Measurements from ENCODE around the gene CAPN2. TPM values are rescaled to one million over a fixed set of nuclear protein-coding genes. Genes with fewer than 3 reads are reported as not detected.

CAPN2 gene
- total RNA-seq, 4 donors from 2014 or later: 193 to 505 (median 387) TPM

GRCh38 chr1:223678841-223679240, 33.5 kb upstream of the CAPN2 start:
- in situ Hi-C loops (cut with MboI; ENCODE audit: low pct_ligation_motif_present in 1 of 4, low pct_unique_long_range_greater_than_20kb in 1 of 4, low sequenced_read_pairs in 3 of 4): no loop called here
- 72 to 80% methylated on average over 6 of the region's 6 CpGs for WGBS, 2 donors (ENCODE audit: low coverage in 1 of 2)
- Histone ChIP-seq H3K27me3 (no peaks in the 10 kb centered on the region), H3K4me1 (no peaks in the 10 kb centered on the region), H3K4me3 (no peak overlapping the region), H3K27ac (no peak overlapping the region), H3K36me3 (no peaks in the 10 kb centered on the region), H3K9me3 (peaks cover 4 to 6% of the 10 kb centered on the region in 2 donors)
- TF ChIP-seq EP300 (IDR thresholded peaks at IDR 0.05; ENCODE audit: low read depth) (no peak), POLR2AphosphoS5 (IDR thresholded peaks at IDR 0.05) (no peak), POLR2A (IDR thresholded peaks at IDR 0.05) (no peak)
- TF ChIP-seq, protein P1, sequence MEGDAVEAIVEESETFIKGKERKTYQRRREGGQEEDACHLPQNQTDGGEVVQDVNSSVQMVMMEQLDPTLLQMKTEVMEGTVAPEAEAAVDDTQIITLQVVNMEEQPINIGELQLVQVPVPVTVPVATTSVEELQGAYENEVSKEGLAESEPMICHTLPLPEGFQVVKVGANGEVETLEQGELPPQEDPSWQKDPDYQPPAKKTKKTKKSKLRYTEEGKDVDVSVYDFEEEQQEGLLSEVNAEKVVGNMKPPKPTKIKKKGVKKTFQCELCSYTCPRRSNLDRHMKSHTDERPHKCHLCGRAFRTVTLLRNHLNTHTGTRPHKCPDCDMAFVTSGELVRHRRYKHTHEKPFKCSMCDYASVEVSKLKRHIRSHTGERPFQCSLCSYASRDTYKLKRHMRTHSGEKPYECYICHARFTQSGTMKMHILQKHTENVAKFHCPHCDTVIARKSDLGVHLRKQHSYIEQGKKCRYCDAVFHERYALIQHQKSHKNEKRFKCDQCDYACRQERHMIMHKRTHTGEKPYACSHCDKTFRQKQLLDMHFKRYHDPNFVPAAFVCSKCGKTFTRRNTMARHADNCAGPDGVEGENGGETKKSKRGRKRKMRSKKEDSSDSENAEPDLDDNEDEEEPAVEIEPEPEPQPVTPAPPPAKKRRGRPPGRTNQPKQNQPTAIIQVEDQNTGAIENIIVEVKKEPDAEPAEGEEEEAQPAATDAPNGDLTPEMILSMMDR (IDR thresholded peaks at IDR 0.05): no peak
- intact Hi-C loops (cut with DNase I; ENCODE audit: low total_unique reads): no loop called here
- DNase-seq: no peak

- in situ Hi-C loops (cut with MboI; ENCODE audit: low pct_ligation_motif_present in 1 of 4, low pct_unique_long_range_greater_than_20kb in 1 of 4, low sequenced_read_pairs in 3 of 4) (loop anchor here in 1 of 4 donors (10.0 kb wide), 1 partner anchor 545 kb away; no protein-coding TSS in a partner anchor), intact Hi-C loops (cut with DNase I; ENCODE audit: low total_unique reads) (loop anchor here (10.0 kb wide), 1 partner anchor 535 kb away; the partner anchor contains the start of gene TLR5)
- Histone ChIP-seq H3K27ac (no peak overlapping the region), H3K27me3 (no peaks in the 10 kb centered on the region), H3K4me1 (no peaks in the 10 kb centered on the region), H3K36me3 (no peaks in the 10 kb centered on the region), H3K4me3 (no peak overlapping the region), H3K9me3 (no peaks in the 10 kb centered on the region)
- TF ChIP-seq POLR2AphosphoS5 (IDR thresholded peaks at IDR 0.05): no peak
- TF ChIP-seq POLR2A (IDR thresholded peaks at IDR 0.05): no peak
- WGBS, 2 donors (ENCODE audit: low coverage in 1 of 2): 94% methylated on average over 2 of the region's 2 CpGs; no CpG with 5 or more reads in 1 of the 2 donors
- no peak for DNase-seq
Observed at GRCh38 chr1:223680188-223680587, 32.2 kb upstream of the CAPN2 start.

DNA sequence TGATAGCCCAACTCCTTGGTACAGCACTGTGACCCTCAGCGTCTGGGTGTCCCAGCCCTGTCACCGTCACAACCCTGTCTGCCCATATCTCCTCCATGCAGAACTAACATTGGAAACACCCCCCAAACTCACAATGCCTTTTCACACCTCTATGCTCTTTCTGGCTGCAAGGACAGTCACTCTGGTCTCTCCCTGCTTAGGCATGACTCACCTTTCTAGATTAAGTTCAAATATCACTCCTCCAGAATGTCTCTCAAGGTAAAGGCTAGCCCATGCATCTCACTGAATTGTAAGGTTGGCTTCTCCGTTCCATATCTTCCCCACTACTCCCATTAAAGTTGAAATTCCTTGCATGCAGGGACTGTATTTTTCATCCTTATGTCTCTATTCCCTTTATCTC, 29.8 kb upstream of the CAPN2 start:
- TF ChIP-seq POLR2A (IDR thresholded peaks at IDR 0.05) (no peak), POLR2AphosphoS5 (IDR thresholded peaks at IDR 0.05) (no peak), EP300 (IDR thresholded peaks at IDR 0.05; ENCODE audit: low read depth) (no peak)
- TF ChIP-seq, protein P1 (IDR thresholded peaks at IDR 0.05): no peak
- 88% methylated on average over 2 to 3 of the region's 3 CpGs for WGBS, 2 donors (ENCODE audit: low coverage in 1 of 2)
- in situ Hi-C loops (cut with MboI; ENCODE audit: low pct_ligation_motif_present in 1 of 4, low pct_unique_long_range_greater_than_20kb in 1 of 4, low sequenced_read_pairs in 3 of 4): loop anchor here in 1 of 4 donors (10.0 kb wide), 1 partner anchor 548 kb away; no protein-coding TSS in a partner anchor

GRCh38 chr1:223683586-223684487, 28.5 kb upstream of the CAPN2 start:
- H3K4me3 ChIP-seq: no peak overlapping the region
- H3K27me3 ChIP-seq: no peaks in the 10 kb centered on the region
- no peak overlapping the region for H3K27ac ChIP-seq
- TF ChIP-seq EP300 (IDR thresholded peaks at IDR 0.05; ENCODE audit: low read depth): no peak
- TF ChIP-seq, protein P1 (IDR thresholded peaks at IDR 0.05): peak; percentile 49 to 67 (median 56)
- peak; percentile 66 for DNase-seq
- H3K4me1 ChIP-seq: no peaks in the 10 kb centered on the region
- in situ Hi-C loops (cut with MboI; ENCODE audit: low pct_ligation_motif_present in 1 of 4, low pct_unique_long_range_greater_than_20kb in 1 of 4, low sequenced_read_pairs in 3 of 4): loop anchor here in 1 of 4 donors (10.0 kb wide), 1 partner anchor 549 kb away; no protein-coding TSS in a partner anchor
- no peaks in the 10 kb centered on the region for H3K9me3 ChIP-seq
- WGBS, 2 donors (ENCODE audit: low coverage in 1 of 2): 66 to 70% methylated on average over 2 to 9 of the region's 9 CpGs
- intact Hi-C loops (cut with DNase I; ENCODE audit: low total_unique reads): loop anchor here (10.0 kb wide), 1 partner anchor 539 kb away; the partner anchor contains the start of gene TLR5
- no peaks in the 10 kb centered on the region for H3K36me3 ChIP-seq

More for the DNA sequence above, 29.8 kb upstream of the CAPN2 start:
- no peaks in the 10 kb centered on the region for H3K27me3 ChIP-seq
- H3K27ac ChIP-seq: no peak overlapping the region
- no peaks in the 10 kb centered on the region for H3K36me3 ChIP-seq
- H3K4me3 ChIP-seq: no peak overlapping the region
- intact Hi-C loops (cut with DNase I; ENCODE audit: low total_unique reads): loop anchor here (10.0 kb wide), 1 partner anchor 538 kb away; the partner anchor contains the start of gene TLR5
- DNase-seq: no peak
- H3K9me3 ChIP-seq: no peaks in the 10 kb centered on the region
- no peaks in the 10 kb centered on the region for H3K4me1 ChIP-seq
